SK-N-SH (cell line): ENCODE measurements around the gene SH3GL2. TPM values are rescaled to one million over a fixed set of nuclear protein-coding genes. Genes with fewer than 3 reads are reported as not detected.

Source experiments
- CTCF ChIA-PET: fragments of 300-600, 350-600 bp; formaldehyde crosslinking; extraction: SDS; loops from one replicate; lab custom pipeline; 2021; lab: Yijun Ruan, JAX
- POLR2A ChIA-PET: fragments of 350-600 bp; sonication (Branson Sonifier 250); formaldehyde crosslinking; extraction: SDS; loops from one replicate; lab custom pipeline; 2020; ENCODE audit warnings: antibody characterized with exemption, inconsistent platforms; lab: Yijun Ruan, JAX
- DNase-seq: peaks from one replicate; pipeline ENCODE4 v3.0.0; 2012
- H2AFZ ChIP-seq: fragments of 200-600 bp; sonication (generic); 2 replicates; pipeline ENCODE4 v1.8.1; 2016; ENCODE audit warnings: antibody characterized with exemption, mild to moderate bottlenecking, low read depth
- H3F3A ChIP-seq: fragments of 200-600 bp; sonication (generic); replicated peaks from 2 replicates; pipeline ENCODE3; 2016; ENCODE audit warnings: antibody characterized with exemption, mild to moderate bottlenecking; ENCODE audit not compliant: insufficient read depth
- H3K27ac ChIP-seq, 2 experiments: fragments of 200-500 bp in 1 of 2; fragments of 200-600 bp in 1 of 2; sonication (Bioruptor generic) in 1 of 2; sonication (generic), shearing (Covaris generic) in 1 of 2; 2 replicates each; pipeline versions ENCODE4 v1.5.1 to v1.6.1; 2014 to 2016; ENCODE audit warnings: low read depth in 2 of 2, inconsistent platforms in 1 of 2, low read length in 1 of 2, mild to moderate bottlenecking in 1 of 2, mixed read lengths in 1 of 2
- H3K27me3 ChIP-seq: fragments of 200-600 bp; sonication (generic), shearing (Covaris generic); 2 replicates; pipeline ENCODE4 v1.6.1; 2016; ENCODE audit warnings: mixed run types; ENCODE audit not compliant: insufficient read depth
- H3K36me3 ChIP-seq, 2 experiments: fragments of 200-500 bp in 1 of 2; fragments of 200-600 bp in 1 of 2; sonication (Bioruptor generic) in 1 of 2; sonication (generic) in 1 of 2; replicated peaks in 1 of 2; 2 replicates each; pipeline versions ENCODE3 to v1.5.1; 2014 to 2016; ENCODE audit warnings: low read length in 1 of 2, mild to moderate bottlenecking in 1 of 2; ENCODE audit not compliant: insufficient read depth in 2 of 2, control insufficient read depth in 1 of 2
- H3K4me1 ChIP-seq, 2 experiments: fragments of 200-500 bp in 1 of 2; fragments of 200-600 bp in 1 of 2; sonication (Bioruptor generic) in 1 of 2; sonication (generic), shearing (Covaris generic) in 1 of 2; 2 replicates each; pipeline versions ENCODE4 v1.5.1 to v1.6.1; 2014 to 2016; ENCODE audit warnings: low read depth in 1 of 2, low read length in 1 of 2, mixed run types in 1 of 2; ENCODE audit not compliant: insufficient read depth in 2 of 2, control insufficient read depth in 1 of 2
- H3K4me2 ChIP-seq: fragments of 200-600 bp; sonication (generic), shearing (Covaris generic); 2 replicates; pipeline ENCODE4 v1.6.1; 2017; ENCODE audit warnings: mixed run types
- H3K4me3 ChIP-seq, 2 experiments: fragments of 200-500 bp in 1 of 2; fragments of 200-600 bp in 1 of 2; sonication (Bioruptor generic) in 1 of 2; sonication (generic), shearing (Covaris generic) in 1 of 2; 2 replicates each; pipeline versions ENCODE4 v1.5.1 to v1.8.1; 2014 to 2016; ENCODE audit warnings: low read depth in 2 of 2, inconsistent platforms in 1 of 2, low read length in 1 of 2, mild to moderate bottlenecking in 1 of 2, mixed read lengths in 1 of 2, moderate library complexity in 1 of 2
- H3K79me2 ChIP-seq: fragments of 200-600 bp; sonication (generic); 2 replicates; pipeline ENCODE4 v1.8.1; 2017; ENCODE audit warnings: mild to moderate bottlenecking; ENCODE audit not compliant: insufficient read depth
- H3K9ac ChIP-seq: fragments of 200-600 bp; sonication (generic); 2 replicates; pipeline ENCODE4 v1.6.1; 2017; ENCODE audit warnings: mixed run types
- H3K9me2 ChIP-seq: fragments of 200-600 bp; sonication (generic); 2 replicates; pipeline ENCODE4 v1.6.1; 2017; ENCODE audit warnings: mixed run types
- H3K9me3 ChIP-seq: fragments of 200-600 bp; sonication (generic); 2 replicates; pipeline ENCODE4 v1.6.1; 2017; ENCODE audit warnings: mixed run types, mild to moderate bottlenecking, moderate library complexity
- H4K20me1 ChIP-seq: fragments of 200-600 bp; sonication (generic); 2 replicates; pipeline ENCODE4 v1.6.1; 2017; ENCODE audit warnings: mild to moderate bottlenecking, mixed run types; ENCODE audit not compliant: insufficient read depth
- CTCF ChIP-seq: fragments of 200-600 bp; sonication (generic); IDR thresholded peaks from 2 replicates; pipeline ENCODE4 v1.6.1; 2017; ENCODE audit warnings: antibody characterized with exemption, mild to moderate bottlenecking, moderate library complexity
- ELF1 ChIP-seq: IDR thresholded peaks from 2 replicates; pipeline ENCODE4 v1.4.0; 2012
- FOXJ3 ChIP-seq: sonication (generic); formaldehyde crosslinking; IDR thresholded peaks from 2 replicates; pipeline ENCODE4 v1.5.1; 2020; ENCODE audit warnings: mild to moderate bottlenecking, missing genetic modification reagents
- FOXM1 ChIP-seq: IDR thresholded peaks from 2 replicates; pipeline ENCODE4 v1.4.0; 2012; ENCODE audit warnings: low read depth, mild to moderate bottlenecking
- GABPA ChIP-seq: IDR thresholded peaks from 2 replicates; pipeline ENCODE4 v1.4.0; 2012; ENCODE audit warnings: low read depth, mild to moderate bottlenecking
- GATA2 ChIP-seq: sonication (generic); formaldehyde crosslinking; IDR thresholded peaks from 2 replicates; pipeline ENCODE4 v1.5.0; 2020; ENCODE audit warnings: mild to moderate bottlenecking, missing genetic modification reagents
- IRF3 ChIP-seq: fragments of 150-350 bp; IDR thresholded peaks from 2 replicates; pipeline ENCODE4 v1.6.1; 2016; ENCODE audit warnings: mild to moderate bottlenecking, low read depth, low read length
- JUND ChIP-seq: IDR thresholded peaks from 2 replicates; pipeline ENCODE4 v1.4.0; 2012
- MEF2A ChIP-seq: IDR thresholded peaks from 2 replicates; pipeline ENCODE4 v1.4.0; 2012; ENCODE audit warnings: low read depth, borderline replicate concordance
- MXI1 ChIP-seq: IDR thresholded peaks from 2 replicates; pipeline ENCODE4 v1.6.1; 2012; ENCODE audit warnings: mild to moderate bottlenecking, low read depth, low read length, improper control_type of control experiment
- NFIC ChIP-seq: IDR thresholded peaks from 2 replicates; pipeline ENCODE4 v1.4.0; 2012; ENCODE audit warnings: borderline replicate concordance
- POLR2AphosphoS5 ChIP-seq: IDR thresholded peaks from 2 replicates; pipeline ENCODE4 v1.6.1; 2012; ENCODE audit warnings: low read depth, low read length
- RAD21 ChIP-seq: IDR thresholded peaks from 2 replicates; pipeline ENCODE4 v1.6.1; 2012; ENCODE audit warnings: mild to moderate bottlenecking, low read length
- RCOR1 ChIP-seq: fragments of 150-350 bp; IDR thresholded peaks from 2 replicates; pipeline ENCODE4 v1.6.1; 2017; ENCODE audit warnings: antibody characterized with exemption, low read length
- RFX5 ChIP-seq: IDR thresholded peaks from 2 replicates; pipeline ENCODE4 v1.6.1; 2012; ENCODE audit warnings: mild to moderate bottlenecking, improper control_type of control experiment, low read length
- SIN3A ChIP-seq: IDR thresholded peaks from 2 replicates; pipeline ENCODE4 v1.6.1; 2012; ENCODE audit warnings: low read depth, mild to moderate bottlenecking, low read length, moderate library complexity, borderline replicate concordance
- TAF1 ChIP-seq: IDR thresholded peaks from 2 replicates; pipeline ENCODE4 v1.6.1; 2012; ENCODE audit warnings: low read depth, mild to moderate bottlenecking, low read length, moderate library complexity, borderline replicate concordance
- TEAD4 ChIP-seq: IDR thresholded peaks from 2 replicates; pipeline ENCODE4 v1.4.0; 2012; ENCODE audit warnings: mild to moderate bottlenecking, borderline replicate concordance; ENCODE audit not compliant: insufficient read depth
- ZBTB33 ChIP-seq: IDR thresholded peaks from 2 replicates; pipeline ENCODE4 v1.4.0; 2012; ENCODE audit warnings: low read depth, borderline replicate concordance
- WGBS: methylation state at CpG from one replicate; pipeline ENCODE4 v1.1.6; 2017; ENCODE audit warnings: low lambda C conversion rate; 5-methylcytosine and 5-hydroxymethylcytosine counted together
- polyA plus RNA-seq, 3 experiments: library from polyadenylated mRNA; depleted of rRNA; stranded (reverse); fragments of >200 nt; gene quantifications; 2 replicates each; pipeline ENCODE4 v1.2.3, GENCODE V29; 2012
- TF ChIP-seq, protein P1 (sequence below): IDR thresholded peaks from 2 replicates; pipeline ENCODE4; 2012
- TF ChIP-seq, protein P2 (sequence below): IDR thresholded peaks from 2 replicates; pipeline ENCODE4 v1.4.0; 2012; ENCODE audit warnings: low read depth, borderline replicate concordance

The SH3GL2 gene
- polyA plus RNA-seq, 1 of the 3 experiments (the other 2 are of a cell fraction), result 0.05 TPM

DNA sequence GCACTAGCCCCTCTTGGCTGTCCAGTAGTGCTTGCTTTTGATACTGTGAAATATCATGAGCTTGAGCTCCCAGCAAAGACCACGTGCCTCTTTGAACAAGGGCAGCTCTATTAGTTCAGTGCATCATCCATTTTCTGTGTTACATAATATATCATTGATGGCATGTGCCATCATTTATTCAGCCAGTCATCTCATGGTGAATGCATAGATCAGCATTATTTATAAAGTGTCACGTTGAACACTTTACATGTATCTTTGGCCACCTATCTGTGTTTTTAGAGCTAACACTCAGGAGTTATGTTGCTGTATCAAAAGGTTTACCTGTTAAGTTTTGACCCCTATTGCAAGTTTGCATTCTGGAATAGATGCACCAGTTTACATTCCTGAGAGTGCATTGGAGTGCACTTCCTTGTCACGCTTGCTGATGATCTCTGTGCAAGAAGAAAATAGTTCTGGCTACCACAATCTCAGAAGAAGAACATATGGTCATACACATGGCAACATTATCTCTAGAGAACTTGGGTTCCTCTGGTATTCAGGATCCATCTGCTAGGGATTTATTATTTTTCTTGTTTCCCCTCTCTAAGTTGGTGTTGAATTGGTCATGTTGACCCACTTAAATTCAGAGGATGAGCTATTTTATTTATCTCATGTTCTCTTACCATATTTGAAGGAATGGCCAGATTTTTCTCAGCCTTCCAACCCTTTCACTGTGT is 120.9 kb downstream of the SH3GL2 start:
- Histone ChIP-seq H3K9ac (no peak overlapping the region), H3K4me3 (no peak overlapping the region), H3K9me3 (no peaks in the 10 kb centered on the region), H3K9me2 (no peaks in the 10 kb centered on the region), H3K27ac (no peak overlapping the region), H3K4me1 (no peaks in the 10 kb centered on the region), H3K27me3 (no peaks in the 10 kb centered on the region)
- WGBS, result 0% methylated on average over 3 of the region's 3 CpGs
- no peak for TF ChIP-seq MXI1
- TF ChIP-seq RAD21, result no peak
- no peak for TF ChIP-seq ELF1
- TF ChIP-seq TEAD4, result no peak
- TF ChIP-seq, protein P1, sequence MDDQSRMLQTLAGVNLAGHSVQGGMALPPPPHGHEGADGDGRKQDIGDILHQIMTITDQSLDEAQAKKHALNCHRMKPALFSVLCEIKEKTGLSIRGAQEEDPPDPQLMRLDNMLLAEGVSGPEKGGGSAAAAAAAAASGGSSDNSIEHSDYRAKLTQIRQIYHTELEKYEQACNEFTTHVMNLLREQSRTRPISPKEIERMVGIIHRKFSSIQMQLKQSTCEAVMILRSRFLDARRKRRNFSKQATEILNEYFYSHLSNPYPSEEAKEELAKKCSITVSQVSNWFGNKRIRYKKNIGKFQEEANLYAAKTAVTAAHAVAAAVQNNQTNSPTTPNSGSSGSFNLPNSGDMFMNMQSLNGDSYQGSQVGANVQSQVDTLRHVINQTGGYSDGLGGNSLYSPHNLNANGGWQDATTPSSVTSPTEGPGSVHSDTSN, result no peak
- TF ChIP-seq RCOR1, result no peak
- no peak for TF ChIP-seq CTCF
- no peak for TF ChIP-seq TAF1
- TF ChIP-seq GABPA, result no peak
- no peak for TF ChIP-seq FOXM1
- no peak for TF ChIP-seq JUND
- no peak for TF ChIP-seq MEF2A
- no peak for TF ChIP-seq FOXJ3 (CRISPR knock-in tag)
- TF ChIP-seq, all 33 proteins: peak for 0
- Histone ChIP-seq H3K79me2 (no peaks in the 10 kb centered on the region), H3K36me3 (no peaks in the 10 kb centered on the region), H4K20me1 (no peaks in the 10 kb centered on the region), H2AFZ (no peak overlapping the region), H3K4me2 (no peak overlapping the region), H3F3A (no peaks in the 10 kb centered on the region)
- DNase-seq, result no peak
- ChIA-PET POLR2A (no interaction called here), CTCF (no interaction called here)

DNA sequence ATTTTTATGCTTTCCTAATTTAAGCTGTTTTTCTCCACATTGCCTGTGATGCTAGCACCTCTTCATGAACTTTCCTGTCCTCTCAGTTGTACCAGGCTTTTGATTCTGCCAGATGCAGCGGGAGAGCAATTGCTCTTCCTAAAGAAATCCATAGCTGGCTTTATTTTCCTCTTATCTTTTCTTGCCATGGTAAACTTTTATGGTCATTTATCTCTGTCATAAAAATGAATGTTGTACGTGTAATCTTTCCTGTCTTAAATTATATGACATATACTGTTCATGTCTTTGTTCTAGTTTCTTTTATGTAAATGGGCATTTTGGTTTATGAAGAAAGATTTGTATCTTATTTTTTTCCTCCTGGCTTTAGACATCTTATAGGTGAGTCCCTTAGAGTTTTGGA is 127.5 kb downstream of the SH3GL2 start:
- Histone ChIP-seq H3K9me3 (no peaks in the 10 kb centered on the region), H3K4me1 (no peaks in the 10 kb centered on the region), H3K79me2 (no peaks in the 10 kb centered on the region), H3F3A (no peaks in the 10 kb centered on the region), H3K27me3 (no peaks in the 10 kb centered on the region), H3K36me3 (no peaks in the 10 kb centered on the region), H3K4me3 (no peak overlapping the region), H2AFZ (no peak overlapping the region), H3K9ac (no peak overlapping the region), H3K4me2 (no peak overlapping the region), H3K9me2 (no peaks in the 10 kb centered on the region), H3K27ac (no peak overlapping the region), H4K20me1 (no peaks in the 10 kb centered on the region)
- DNase-seq, result no peak
- CTCF ChIA-PET, result no interaction called here
- no peak for TF ChIP-seq MXI1
- no peak for TF ChIP-seq RAD21
- no peak for TF ChIP-seq MEF2A
- TF ChIP-seq NFIC, result no peak
- TF ChIP-seq, protein P2, sequence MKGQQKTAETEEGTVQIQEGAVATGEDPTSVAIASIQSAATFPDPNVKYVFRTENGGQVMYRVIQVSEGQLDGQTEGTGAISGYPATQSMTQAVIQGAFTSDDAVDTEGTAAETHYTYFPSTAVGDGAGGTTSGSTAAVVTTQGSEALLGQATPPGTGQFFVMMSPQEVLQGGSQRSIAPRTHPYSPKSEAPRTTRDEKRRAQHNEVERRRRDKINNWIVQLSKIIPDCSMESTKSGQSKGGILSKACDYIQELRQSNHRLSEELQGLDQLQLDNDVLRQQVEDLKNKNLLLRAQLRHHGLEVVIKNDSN, result no peak
- TF ChIP-seq RCOR1, result no peak
- TF ChIP-seq SIN3A, result no peak
- no peak for TF ChIP-seq GATA2 (CRISPR knock-in tag)
- TF ChIP-seq JUND, result no peak
- no peak for TF ChIP-seq RFX5
- TF ChIP-seq IRF3, result no peak
- TF ChIP-seq GABPA, result no peak
- TF ChIP-seq ZBTB33, result no peak
- TF ChIP-seq POLR2AphosphoS5, result no peak
- WGBS, result 1% methylated on average over 2 of the region's 2 CpGs
- POLR2A ChIA-PET, result no interaction called here
